Left lung (tissue), 10 donors: ENCODE results near the gene ZBTB20. TPM values are rescaled to one million over a fixed set of nuclear protein-coding genes. Genes with fewer than 3 reads are reported as not detected.

Source experiments
- ATAC-seq: fragments of 200-7000 bp; cut with Tn5 transposase; one replicate; pipeline ENCODE4 v1.9.1; 2020; ENCODE audit warnings: moderate library complexity
- DNase-seq, 4 donors: peaks; one replicate each; pipeline ENCODE4 v3.0.0-alpha.2; 2013 to 2020
- H3K27ac ChIP-seq, 2 donors: fragments of 200-600 bp; sonication (generic) in 1 of 2; one replicate each; pipeline versions ENCODE4 v1.5.0 to v1.8.0; 2020 to 2021
- H3K27me3 ChIP-seq, 2 donors: fragments of 200-600 bp; sonication (generic) in 1 of 2; one replicate each; pipeline versions ENCODE4 v1.5.0 to v1.8.0; 2020 to 2021
- H3K36me3 ChIP-seq, 2 donors: fragments of 200-600 bp; sonication (generic) in 1 of 2; one replicate each; pipeline versions ENCODE4 v1.5.0 to v1.8.0; 2020 to 2021
- H3K4me1 ChIP-seq, 2 donors: fragments of 200-600 bp; one replicate each; pipeline ENCODE4 v1.8.0; 2021
- H3K4me3 ChIP-seq, 2 donors: fragments of 200-600 bp; sonication (generic) in 1 of 2; one replicate each; pipeline versions ENCODE4 v1.5.0 to v1.8.0; 2020 to 2021; ENCODE audit warnings: mild to moderate bottlenecking in 1 of 2
- H3K9me3 ChIP-seq, 2 donors: fragments of 200-600 bp; sonication (generic) in 1 of 2; one replicate each; pipeline versions ENCODE4 v1.5.0 to v1.8.0; 2020 to 2021
- CTCF ChIP-seq, 2 donors: fragments of 200-600 bp; sonication (generic) in 1 of 2; IDR thresholded peaks; one replicate each; pipeline versions ENCODE4 v1.5.0 to v1.8.0; 2021; ENCODE audit warnings: antibody characterized with exemption in 2 of 2
- intact Hi-C, 2 donors: fragments of 100-400 bp; cut with DNase I; formaldehyde crosslinking; loops; one replicate each; pipeline versions ENCODE4 v1.11.2 to v1.14.2; 2022
- polyA plus RNA-seq, 6 donors: library from polyadenylated mRNA; unstranded; fragments of 120-200 nt; gene quantifications; one replicate each; pipeline ENCODE4 v1.2.1, GENCODE V29; 2013; ENCODE audit not compliant: insufficient read length in 6 of 6
- total RNA-seq, 2 donors: library from RNA; stranded (reverse); fragmentation: NEBNext Ultra II Directional; extraction: Animal tissue kit (Norgen Biotek cat#: 25700); gene quantifications; one replicate each; pipeline ENCODE4 v1.2.1, GENCODE V29; 2021
- donor health status: DM: no; HTN: yes; CAD: no.
- donor health status: DM: no; HTN: no; CAD: no.

ZBTB20 gene
- total and polyA plus RNA-seq, 8 donors = 1.1 to 63.5 (median 6.0) TPM

GRCh38 chr3:114295946-114296345, 851.1 kb downstream of the ZBTB20 start:
- no peak for DNase-seq
- H3K4me1 ChIP-seq = no peaks in the 10 kb centered on the region
- no peak for ATAC-seq
- no peaks in the 10 kb centered on the region for H3K9me3 ChIP-seq
- intact Hi-C loops = no loop called here
- no peaks in the 10 kb centered on the region for H3K36me3 ChIP-seq
- no peak overlapping the region for H3K27ac ChIP-seq
- H3K27me3 ChIP-seq = no peaks in the 10 kb centered on the region
- no peak for TF ChIP-seq CTCF (IDR thresholded peaks at IDR 0.05)
- H3K4me3 ChIP-seq = no peak overlapping the region

GRCh38 chr3:114294940-114295480, 852.1 kb downstream of the ZBTB20 start:
- Histone ChIP-seq H3K36me3 (no peaks in the 10 kb centered on the region), H3K27me3 (no peaks in the 10 kb centered on the region), H3K27ac (no peak overlapping the region), H3K4me3 (no peak overlapping the region), H3K9me3 (no peaks in the 10 kb centered on the region), H3K4me1 (no peaks in the 10 kb centered on the region)
- no peak for TF ChIP-seq CTCF (IDR thresholded peaks at IDR 0.05)
- ATAC-seq = no peak
- no peak for DNase-seq
- intact Hi-C loops = no loop called here

GRCh38 chr3:114293838-114294535, 853.1 kb downstream of the ZBTB20 start, which contains the start of gene TIGIT:
TSS of gene TIGIT (plus strand) at chr3:114294028. CDS start at chr3:114294062, 34 bp downstream.
- no peak within 1 kb of the TSS for H3K27ac ChIP-seq
- H3K36me3 ChIP-seq = no peaks in the 10 kb centered on the region
- no peaks in the 10 kb centered on the region for H3K9me3 ChIP-seq
- no peak within 1 kb of the TSS for H3K4me3 ChIP-seq
- no peak for TF ChIP-seq CTCF (IDR thresholded peaks at IDR 0.05)
- no peaks in the 10 kb centered on the region for H3K4me1 ChIP-seq
- DNase-seq = no peak
- no peaks in the 10 kb centered on the region for H3K27me3 ChIP-seq
- ATAC-seq = no peak
- intact Hi-C loops = no loop called here

- peak; percentile 70 for ATAC-seq
- Histone ChIP-seq H3K27ac (no peak overlapping the region), H3K9me3 (no peaks in the 10 kb centered on the region), H3K27me3 (no peaks in the 10 kb centered on the region), H3K4me3 (no peak overlapping the region), H3K4me1 (no peaks in the 10 kb centered on the region), H3K36me3 (no peaks in the 10 kb centered on the region)
- TF ChIP-seq CTCF (IDR thresholded peaks at IDR 0.05) = peak; percentile 64 to 74
- intact Hi-C loops = no loop called here
- peak in 2 of 4 donors; percentile 24 to 50 for DNase-seq
Measured at GRCh38 chr3:114290911-114291901, 855.9 kb downstream of the ZBTB20 start.

GRCh38 chr3:114286266-114286665, 860.8 kb downstream of the ZBTB20 start:
- intact Hi-C loops = no loop called here
- H3K36me3 ChIP-seq = no peaks in the 10 kb centered on the region
- no peaks in the 10 kb centered on the region for H3K27me3 ChIP-seq
- DNase-seq (no peak), ATAC-seq (no peak)
- no peak overlapping the region for H3K27ac ChIP-seq
- no peak overlapping the region for H3K4me3 ChIP-seq
- no peak for TF ChIP-seq CTCF (IDR thresholded peaks at IDR 0.05)
- H3K4me1 ChIP-seq = no peaks in the 10 kb centered on the region
- H3K9me3 ChIP-seq = no peaks in the 10 kb centered on the region
